Karpas-422 (cell line): ENCODE data around the gene UQCRQ. TPM values are rescaled to one million over a fixed set of nuclear protein-coding genes. Genes with fewer than 3 reads are reported as not detected.

Experiments
- DNase-seq: peaks from one replicate; pipeline ENCODE4 v3.0.0-alpha.2; 2015
- H2AFZ ChIP-seq: fragments of 200-600 bp; sonication (generic); 2 replicates; pipeline ENCODE4 v1.6.1; 2014; ENCODE audit warnings: antibody characterized with exemption, low read length, mixed read lengths
- H3K27ac ChIP-seq: fragments of 200-600 bp; sonication (generic); 2 replicates; pipeline ENCODE4 v1.5.1; 2014; ENCODE audit warnings: mild to moderate bottlenecking, low read length, moderate library complexity
- H3K27me3 ChIP-seq: fragments of 200-600 bp; sonication (generic); 2 replicates; pipeline ENCODE4 v1.6.1; 2014; ENCODE audit warnings: low read length, mixed read lengths
- H3K36me3 ChIP-seq: fragments of 200-600 bp; sonication (generic); 2 replicates; pipeline ENCODE4 v1.6.1; 2014; ENCODE audit warnings: low read length, mixed read lengths; ENCODE audit not compliant: insufficient read depth
- H3K4me1 ChIP-seq: fragments of 200-600 bp; sonication (generic); 2 replicates; pipeline ENCODE4 v1.6.1; 2014; ENCODE audit warnings: mild to moderate bottlenecking, low read length, mixed read lengths
- H3K4me2 ChIP-seq: fragments of 200-600 bp; sonication (generic); 2 replicates; pipeline ENCODE4 v1.6.1; 2014; ENCODE audit warnings: low read length, low read depth, mild to moderate bottlenecking; ENCODE audit not compliant: poor library complexity, severe bottlenecking
- H3K4me3 ChIP-seq: fragments of 200-600 bp; sonication (generic); 2 replicates; pipeline ENCODE4 v1.5.1; 2014; ENCODE audit warnings: mild to moderate bottlenecking, antibody characterized with exemption, low read length, mixed read lengths
- H3K79me2 ChIP-seq: fragments of 200-600 bp; sonication (generic); 2 replicates; pipeline ENCODE4 v1.6.1; 2014; ENCODE audit warnings: mild to moderate bottlenecking, low read length, mixed read lengths
- H3K9ac ChIP-seq: fragments of 200-600 bp; sonication (generic); 2 replicates; pipeline ENCODE4 v1.6.0; 2014; ENCODE audit warnings: low read length
- H3K9me2 ChIP-seq: fragments of 200-600 bp; sonication (generic), shearing (Covaris generic); replicated peaks from 2 replicates; pipeline ENCODE4 v1.6.0; 2014; ENCODE audit warnings: mild to moderate bottlenecking, low read length, moderate library complexity; ENCODE audit not compliant: insufficient read depth
- H3K9me3 ChIP-seq: fragments of 300-700, 200-600 bp; sonication (generic); 2 replicates; pipeline ENCODE4 v1.6.1; 2014; ENCODE audit warnings: low read length, mixed read lengths
- H4K20me1 ChIP-seq: fragments of 200-600 bp; sonication (generic); 2 replicates; pipeline ENCODE4 v1.6.1; 2014; ENCODE audit warnings: mild to moderate bottlenecking, antibody characterized with exemption, low read length, low read depth; ENCODE audit not compliant: insufficient read depth
- total RNA-seq: library from RNA; depleted of rRNA; stranded (reverse); fragments of >200 nt; shearing (Covaris generic); gene quantifications from 2 replicates; pipeline ENCODE4 v1.2.3, GENCODE V29; 2014; ENCODE audit warnings: low replicate concordance; rRNA removed

The UQCRQ gene
- 179 and 182 TPM in 2 replicates for total RNA-seq

DNA sequence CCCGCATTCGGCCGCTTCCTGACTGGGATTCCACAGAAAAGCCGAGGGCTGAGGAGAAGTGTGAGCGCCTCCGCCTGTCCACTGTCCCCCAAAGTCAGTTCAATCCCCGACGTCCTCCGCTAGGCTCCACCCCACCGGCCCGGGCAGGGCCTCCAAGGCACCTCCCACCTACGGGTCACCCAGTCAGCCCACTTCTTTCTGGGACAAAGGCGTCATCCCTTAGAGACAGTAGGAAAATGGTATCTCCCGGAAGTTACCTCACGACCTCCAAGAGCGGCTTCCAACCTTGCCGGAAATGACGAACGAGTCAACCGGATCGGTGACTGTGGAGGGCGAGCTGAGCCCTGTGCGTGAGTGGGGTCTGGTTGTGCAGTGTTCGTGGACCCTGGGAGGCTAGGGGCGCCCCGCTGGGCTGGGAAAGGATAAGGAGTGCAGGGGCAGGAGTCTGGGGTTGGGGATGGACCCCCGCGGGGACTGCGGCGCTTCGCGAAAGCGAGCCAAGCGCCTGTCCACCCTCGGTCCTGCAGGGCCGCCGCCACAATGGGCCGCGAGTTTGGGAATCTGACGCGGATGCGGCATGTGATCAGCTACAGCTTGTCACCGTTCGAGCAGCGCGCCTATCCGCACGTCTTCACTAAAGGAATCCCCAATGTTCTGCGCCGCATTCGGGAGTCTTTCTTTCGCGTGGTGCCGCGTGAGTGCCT is at the start of gene UQCRQ, which contains the start of gene GDF9:
UQCRQ (plus strand) TSS at position 301 of the 704 bp plus-strand sequence; CDS start at position 541, 240 bp downstream.
GDF9 (minus strand) TSS at position 128 of the 704 bp plus-strand sequence. CDS start 1,936 bp downstream, outside the sequence.
- peaks cover 18% of the 10 kb centered on the region; the same call in 1 of the 2 replicates for H3K36me3 ChIP-seq
- peak within 1 kb of the TSS; percentile 58; the same call in 1 of the 2 replicates for H2AFZ ChIP-seq
- peak within 1 kb of the TSS; percentile 88 for H3K9ac ChIP-seq
- peak within 1 kb of the TSS; percentile 86 for H3K4me2 ChIP-seq
- peak within 1 kb of the TSS; percentile 87 for H3K4me3 ChIP-seq
- H3K27ac ChIP-seq: peak within 1 kb of the TSS; percentile 4; the same call in 1 of the 2 replicates
- no peaks in the 10 kb centered on the region for H3K9me2 ChIP-seq
- peak; percentile 99 for DNase-seq
- no peaks in the 10 kb centered on the region for H3K27me3 ChIP-seq
- peaks cover 21% of the 10 kb centered on the region for H3K4me1 ChIP-seq
- H4K20me1 ChIP-seq: no peaks in the 10 kb centered on the region
- peaks cover 25% of the 10 kb centered on the region for H3K79me2 ChIP-seq
- H3K9me3 ChIP-seq: no peaks in the 10 kb centered on the region

DNA sequence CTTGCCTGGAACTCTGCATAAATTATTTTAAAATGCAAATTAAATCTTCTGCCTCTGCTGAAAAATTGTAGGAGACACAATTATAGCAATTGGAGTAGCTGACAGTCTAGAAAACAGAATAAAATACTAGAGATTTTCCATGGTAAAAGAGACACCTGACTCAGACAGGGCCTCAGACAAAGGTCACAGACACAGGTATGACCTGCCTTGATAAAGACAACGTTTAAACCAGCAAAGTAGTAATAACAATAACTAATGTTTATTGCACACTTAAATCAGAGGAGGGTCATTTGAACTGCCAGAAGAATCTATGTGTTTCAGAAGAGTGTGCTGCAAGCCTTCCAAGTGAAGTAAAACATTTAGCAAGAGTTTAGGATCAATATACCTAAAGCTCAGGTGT is 49.4 kb upstream of the UQCRQ start:
- H3K4me2 ChIP-seq: no peak overlapping the region
- no peaks in the 10 kb centered on the region for H3K27me3 ChIP-seq
- H4K20me1 ChIP-seq: no peaks in the 10 kb centered on the region
- H2AFZ ChIP-seq: no peak overlapping the region
- H3K9me3 ChIP-seq: no peaks in the 10 kb centered on the region
- DNase-seq: no peak
- H3K9me2 ChIP-seq: no peaks in the 10 kb centered on the region
- H3K27ac ChIP-seq: no peak overlapping the region
- H3K4me1 ChIP-seq: no peaks in the 10 kb centered on the region
- no peak overlapping the region for H3K9ac ChIP-seq
- H3K79me2 ChIP-seq: no peaks in the 10 kb centered on the region
- no peaks in the 10 kb centered on the region for H3K36me3 ChIP-seq
- no peak overlapping the region for H3K4me3 ChIP-seq

DNA sequence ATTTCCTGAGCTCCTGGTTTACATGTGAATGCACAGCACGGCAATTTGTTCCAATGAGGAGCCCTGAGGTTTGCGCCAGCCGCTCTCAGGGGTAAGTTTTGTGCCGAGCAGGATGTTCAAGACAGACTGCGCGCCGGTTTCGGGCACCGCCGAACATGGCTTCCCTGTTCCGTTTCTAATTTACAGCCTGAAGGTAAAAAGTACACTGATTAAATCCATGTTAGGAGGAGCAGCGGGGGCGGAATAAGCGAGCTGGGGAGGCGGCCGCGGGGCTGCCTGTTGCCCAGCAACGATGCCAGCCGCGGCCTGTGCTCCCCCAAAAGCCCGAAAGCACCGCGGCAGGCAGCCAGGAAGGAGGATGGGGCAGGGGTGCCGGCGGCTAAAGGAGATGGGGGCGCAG is 47.0 kb upstream of the UQCRQ start:
- Histone ChIP-seq H4K20me1 (no peaks in the 10 kb centered on the region), H3K9ac (no peak overlapping the region), H2AFZ (no peak overlapping the region), H3K4me3 (no peak overlapping the region), H3K36me3 (no peaks in the 10 kb centered on the region), H3K4me1 (no peaks in the 10 kb centered on the region), H3K4me2 (no peak overlapping the region), H3K27ac (no peak overlapping the region), H3K79me2 (no peaks in the 10 kb centered on the region), H3K9me3 (no peaks in the 10 kb centered on the region), H3K9me2 (no peaks in the 10 kb centered on the region), H3K27me3 (no peaks in the 10 kb centered on the region)
- no peak for DNase-seq

DNA sequence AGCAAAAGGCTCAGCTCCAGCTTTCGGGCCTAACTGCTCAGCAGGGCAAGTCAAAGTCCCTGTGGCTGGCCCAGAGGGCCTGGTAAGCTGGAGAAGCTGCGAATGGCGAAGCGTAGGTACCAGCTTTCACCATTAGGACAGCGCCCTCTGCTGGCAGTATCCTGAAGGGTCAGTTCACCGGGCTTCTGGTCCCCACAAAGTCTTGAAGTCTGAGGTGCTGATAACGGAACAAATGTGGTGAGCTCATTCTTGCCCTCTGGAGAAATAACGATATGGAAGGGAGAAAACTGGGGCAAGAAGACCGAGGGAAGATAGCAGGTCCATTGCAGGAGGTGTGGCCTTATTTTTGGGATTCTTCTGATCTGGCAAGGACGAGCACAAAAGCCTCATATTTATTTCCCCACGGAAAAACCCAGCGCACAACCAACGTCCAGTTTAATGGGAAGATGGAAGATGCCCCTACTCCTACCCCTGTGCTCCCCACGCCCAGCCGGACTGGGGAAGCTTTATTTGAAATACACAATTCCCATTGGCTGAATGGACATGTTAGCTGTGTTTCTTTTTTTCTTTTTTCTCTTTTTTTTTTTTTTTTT is 46.2 kb upstream of the UQCRQ start:
- H3K27ac ChIP-seq: no peak overlapping the region
- H2AFZ ChIP-seq: no peak overlapping the region
- no peak overlapping the region for H3K9ac ChIP-seq
- no peaks in the 10 kb centered on the region for H3K79me2 ChIP-seq
- no peaks in the 10 kb centered on the region for H3K9me3 ChIP-seq
- H3K4me2 ChIP-seq: no peak overlapping the region
- no peaks in the 10 kb centered on the region for H3K27me3 ChIP-seq
- H3K4me3 ChIP-seq: no peak overlapping the region
- DNase-seq: peak; percentile 95
- H3K9me2 ChIP-seq: no peaks in the 10 kb centered on the region
- no peaks in the 10 kb centered on the region for H4K20me1 ChIP-seq
- no peaks in the 10 kb centered on the region for H3K4me1 ChIP-seq
- no peaks in the 10 kb centered on the region for H3K36me3 ChIP-seq

DNA sequence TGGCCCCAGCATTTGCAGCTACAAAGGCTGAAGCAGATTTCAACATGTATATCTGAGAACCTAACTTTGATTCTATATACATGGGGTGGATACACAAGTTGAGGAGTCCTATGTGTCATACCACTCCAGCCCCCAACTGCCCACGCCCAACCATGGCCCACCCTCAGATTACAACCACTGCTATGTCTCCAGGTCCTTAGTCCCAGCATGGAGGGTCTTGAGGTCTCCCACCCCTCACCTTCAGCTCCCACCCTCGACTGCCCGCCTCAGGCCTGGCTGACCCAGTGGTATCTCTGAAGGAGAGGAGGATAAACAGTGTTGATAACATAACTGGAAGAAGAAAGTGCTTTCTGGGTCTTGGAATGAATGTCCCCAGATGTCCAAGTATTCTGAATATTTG is 45.1 kb upstream of the UQCRQ start:
- Histone ChIP-seq H3K4me1 (no peaks in the 10 kb centered on the region), H3K79me2 (no peaks in the 10 kb centered on the region)

DNA sequence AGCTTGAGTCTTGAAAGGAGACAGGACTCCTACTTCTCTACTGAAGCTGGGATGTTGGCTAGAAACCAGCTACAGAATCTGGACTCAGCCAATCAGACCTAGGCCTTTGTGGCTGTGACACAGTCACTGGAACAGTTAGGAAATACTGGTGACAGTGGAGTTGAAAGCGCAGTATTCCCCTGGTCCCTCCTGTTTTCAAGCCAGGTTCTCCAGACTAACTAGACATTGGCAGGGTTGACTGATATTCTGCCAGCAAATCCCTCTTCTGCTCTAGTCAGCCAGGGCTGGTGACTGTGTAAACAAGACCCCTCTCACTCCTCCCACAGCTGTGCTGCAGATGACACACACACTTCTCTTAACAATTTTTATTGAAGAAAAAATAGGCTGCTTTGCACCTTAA is 44.7 kb upstream of the UQCRQ start:
- H3K4me2 ChIP-seq: no peak overlapping the region
- peak; percentile 29 for DNase-seq
- H3K9me2 ChIP-seq: no peaks in the 10 kb centered on the region
- H3K27ac ChIP-seq: no peak overlapping the region
- H3K79me2 ChIP-seq: no peaks in the 10 kb centered on the region
- H3K27me3 ChIP-seq: no peaks in the 10 kb centered on the region
- no peaks in the 10 kb centered on the region for H4K20me1 ChIP-seq
- H3K4me1 ChIP-seq: no peaks in the 10 kb centered on the region
- H3K9ac ChIP-seq: no peak overlapping the region
- H3K9me3 ChIP-seq: no peaks in the 10 kb centered on the region
- H3K4me3 ChIP-seq: no peak overlapping the region
- no peak overlapping the region for H2AFZ ChIP-seq
- no peaks in the 10 kb centered on the region for H3K36me3 ChIP-seq

More for the DNA sequence above, 45.1 kb upstream of the UQCRQ start:
- H3K27me3 ChIP-seq: no peaks in the 10 kb centered on the region
- H3K27ac ChIP-seq: no peak overlapping the region
- H3K4me3 ChIP-seq: no peak overlapping the region
- H3K36me3 ChIP-seq: no peaks in the 10 kb centered on the region
- no peak overlapping the region for H3K9ac ChIP-seq
- no peak overlapping the region for H3K4me2 ChIP-seq
- H4K20me1 ChIP-seq: no peaks in the 10 kb centered on the region
- no peaks in the 10 kb centered on the region for H3K9me2 ChIP-seq
- no peak overlapping the region for H2AFZ ChIP-seq
- no peaks in the 10 kb centered on the region for H3K9me3 ChIP-seq
- peak; percentile 41 for DNase-seq

DNA sequence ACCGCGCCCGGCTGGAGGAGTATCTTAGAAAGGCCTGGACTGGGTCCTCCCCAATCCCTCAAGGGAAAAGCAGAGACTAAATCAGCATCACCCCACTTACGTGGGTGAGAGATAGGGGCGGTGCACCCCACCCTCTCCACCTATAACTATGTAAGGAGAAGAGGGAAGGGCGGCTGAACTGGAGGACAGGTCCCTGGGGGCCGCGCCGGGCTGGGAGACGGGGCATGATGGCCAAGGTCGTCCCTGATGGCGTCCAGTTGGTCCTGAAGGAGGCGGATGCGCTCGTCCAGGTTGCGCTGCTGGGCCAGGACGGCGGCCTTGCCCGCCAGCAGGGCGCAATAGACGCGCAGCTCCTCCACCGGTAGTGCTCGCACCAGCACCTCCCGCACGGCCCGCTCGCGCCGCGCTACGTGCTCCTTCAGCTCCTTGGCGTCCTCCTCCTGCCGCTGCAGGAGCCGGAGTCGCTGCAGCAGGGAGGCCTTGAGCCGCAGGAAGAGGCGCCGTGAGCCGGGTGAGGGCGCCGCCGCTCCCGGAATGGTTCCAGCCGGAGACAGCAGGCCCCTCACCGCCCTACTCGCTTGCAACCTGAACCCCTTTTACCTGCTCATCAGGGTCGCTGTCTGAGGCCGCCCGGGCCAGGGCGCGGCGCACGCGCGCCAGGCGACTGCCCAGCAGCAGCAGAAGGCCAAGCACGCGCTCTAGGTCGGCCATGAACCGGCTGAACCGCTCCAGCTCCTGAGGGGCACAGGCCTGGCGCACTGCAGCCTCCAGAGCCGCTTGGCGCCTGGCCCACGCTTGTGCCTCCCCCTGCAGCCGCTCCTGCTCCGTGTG is 43.6 kb upstream of the UQCRQ start:
- no peak for DNase-seq

More for the DNA sequence above, 43.6 kb upstream of the UQCRQ start:
- Histone ChIP-seq H3K4me3 (no peak overlapping the region), H3K9me3 (no peaks in the 10 kb centered on the region), H3K79me2 (no peaks in the 10 kb centered on the region), H4K20me1 (no peaks in the 10 kb centered on the region), H3K9ac (no peak overlapping the region), H2AFZ (no peak overlapping the region), H3K4me1 (no peaks in the 10 kb centered on the region), H3K4me2 (no peak overlapping the region), H3K9me2 (no peaks in the 10 kb centered on the region), H3K27ac (no peak overlapping the region), H3K27me3 (no peaks in the 10 kb centered on the region), H3K36me3 (no peaks in the 10 kb centered on the region)
